Measurements from ENCODE around the gene COMT.

The COMT gene

GRCh38 chr22:20015971-20016733 is 74.6 kb downstream of the COMT start:
- peaks cover 14% of the 10 kb centered on the region for H3K27me3 ChIP-seq (replicated peaks)
- H3K27ac ChIP-seq, result no peak overlapping the region
- peak overlapping the region; percentile 57 for H3K4me3 ChIP-seq (ENCODE audit: low read depth, low read length)
- no peak for TF ChIP-seq CTCF (IDR thresholded peaks at IDR 0.05; ENCODE audit: low read depth, low read length, missing control alignments)
- DNase-seq, result no peak
- in situ Hi-C loops (cut with HindIII; ENCODE audit: low pct_ligation_motif_present, low sequenced_read_pairs), result no loop called here
- H3K36me3 ChIP-seq (replicated peaks), result no peaks in the 10 kb centered on the region

GRCh38 chr22:20016734-20017621 is 75.4 kb downstream of the COMT start, which contains the start of gene ARVCF:
ARVCF (minus strand) TSS chr22:20016823; CDS start chr22:19990794, 26,029 bp downstream.
- in situ Hi-C loops (cut with HindIII; ENCODE audit: low pct_ligation_motif_present, low sequenced_read_pairs), result no loop called here
- Histone ChIP-seq H3K27me3 (replicated peaks) (peaks cover 14% of the 10 kb centered on the region), H3K27ac (no peak within 1 kb of the TSS), H3K4me3 (ENCODE audit: low read depth, low read length) (peak within 1 kb of the TSS; percentile 57), H3K36me3 (replicated peaks) (no peaks in the 10 kb centered on the region)
- TF ChIP-seq CTCF (IDR thresholded peaks at IDR 0.05; ENCODE audit: low read depth, low read length, missing control alignments), result no peak
- peak; percentile 78 for DNase-seq

- in situ Hi-C loops (cut with HindIII; ENCODE audit: low pct_ligation_motif_present, low sequenced_read_pairs), result no loop called here
These were observed 76.0 kb downstream of the COMT start for GRCh38 chr22:20017622-20017958.

GRCh38 chr22:20018001-20018400 is 76.4 kb downstream of the COMT start:
- peaks cover 14% of the 10 kb centered on the region for H3K27me3 ChIP-seq (replicated peaks)
- H3K36me3 ChIP-seq (replicated peaks), result no peaks in the 10 kb centered on the region
- in situ Hi-C loops (cut with HindIII; ENCODE audit: low pct_ligation_motif_present, low sequenced_read_pairs), result no loop called here
- H3K4me3 ChIP-seq (ENCODE audit: low read depth, low read length), result no peak overlapping the region
- no peak for DNase-seq
- no peak overlapping the region for H3K27ac ChIP-seq
- TF ChIP-seq CTCF (IDR thresholded peaks at IDR 0.05; ENCODE audit: low read depth, low read length, missing control alignments), result no peak

More at GRCh38 chr22:20017622-20017958, 76.0 kb downstream of the COMT start:
- DNase-seq, result no peak
- H3K27me3 ChIP-seq (replicated peaks), result peaks cover 14% of the 10 kb centered on the region
- no peak for TF ChIP-seq CTCF (IDR thresholded peaks at IDR 0.05; ENCODE audit: low read depth, low read length, missing control alignments)
- H3K27ac ChIP-seq, result no peak overlapping the region
- H3K36me3 ChIP-seq (replicated peaks), result no peaks in the 10 kb centered on the region
- no peak overlapping the region for H3K4me3 ChIP-seq (ENCODE audit: low read depth, low read length)

Measured in brain microvascular endothelial cell (primary cell).